MCF 10A (cell line): Measurements from ENCODE around the gene VAT1L. TPM values are rescaled to one million over a fixed set of nuclear protein-coding genes. Genes with fewer than 3 reads are reported as not detected.

Experiments used
- BruUV-seq: library from RNA; stranded (reverse); fragments of 400-500 nt; replicated peaks from 2 replicates; lab custom pipeline; 2021; lab: Mats Ljungman, UMichigan
- CTCF ChIA-PET: fragments of 300-600 bp; sonication (Branson Sonifier 250); formaldehyde crosslinking; extraction: SDS; loops from one replicate; lab custom pipeline; 2021; ENCODE audit warnings: antibody characterized with exemption, inconsistent platforms; lab: Yijun Ruan, JAX
- POLR2A ChIA-PET: fragments of 300-600, 350-650 bp; sonication (Branson Sonifier 250); formaldehyde crosslinking; extraction: SDS; loops from one replicate; lab custom pipeline; 2020; ENCODE audit warnings: antibody characterized with exemption, inconsistent platforms; lab: Yijun Ruan, JAX
- DNase-seq: peaks from one replicate; pipeline ENCODE4 v3.0.0-alpha.2; 2018; ENCODE audit not compliant: unreplicated experiment
- H3K27ac Mint-ChIP-seq: one replicate; pipeline ENCODE4 v1.8.0; 2022; ENCODE audit warnings: mild to moderate bottlenecking, low read depth, mixed read lengths; ENCODE audit not compliant: unreplicated experiment
- H3K27me3 Mint-ChIP-seq: one replicate; pipeline ENCODE4 v1.8.0; 2022; ENCODE audit warnings: mixed read lengths; ENCODE audit not compliant: insufficient read depth, unreplicated experiment
- H3K36me3 Mint-ChIP-seq: one replicate; pipeline ENCODE4 v1.8.0; 2022; ENCODE audit warnings: mild to moderate bottlenecking, moderate library complexity, mixed read lengths; ENCODE audit not compliant: insufficient read depth, unreplicated experiment
- H3K4me1 Mint-ChIP-seq: one replicate; pipeline ENCODE4 v1.8.0; 2022; ENCODE audit warnings: mixed read lengths; ENCODE audit not compliant: insufficient read depth, unreplicated experiment
- H3K4me3 Mint-ChIP-seq: one replicate; pipeline ENCODE4 v1.8.0; 2022; ENCODE audit warnings: mild to moderate bottlenecking, moderate library complexity, mixed read lengths; ENCODE audit not compliant: unreplicated experiment
- H3K9me3 Mint-ChIP-seq: one replicate; pipeline ENCODE4 v1.8.0; 2022; ENCODE audit warnings: mixed read lengths; ENCODE audit not compliant: unreplicated experiment
- CTCF ChIP-seq: fragments of 200-600 bp; IDR thresholded peaks from one replicate; pipeline ENCODE4 v1.8.0; 2022; ENCODE audit warnings: antibody characterized with exemption, mild to moderate bottlenecking; ENCODE audit not compliant: unreplicated experiment
- intact Hi-C: fragments of 100-400 bp; cut with micrococcal nuclease; formaldehyde crosslinking; loops from 2 replicates; pipeline ENCODE4 v1.14.1; 2022
- total RNA-seq: library from RNA; stranded (reverse); gene quantifications from 2 replicates; pipeline ENCODE4 v1.2.3, GENCODE V29; 2022

The VAT1L gene
- total RNA-seq, 1 experiment from 2014 or later = 1.1 TPM

GRCh38 chr16:78028018-78028417, 239.7 kb downstream of the VAT1L start:
- Mint-ChIP-seq H3K27ac (no peak overlapping the region), H3K27me3 (peaks cover 10% of the 10 kb centered on the region), H3K36me3 (no peaks in the 10 kb centered on the region), H3K4me1 (no peaks in the 10 kb centered on the region), H3K9me3 (no peaks in the 10 kb centered on the region), H3K4me3 (no peak overlapping the region)
- POLR2A ChIA-PET = no interaction called here
- intact Hi-C loops = no loop called here
- no peak for TF ChIP-seq CTCF
- BruUV-seq = no TSS peak
- no peak for DNase-seq
- CTCF ChIA-PET = interaction anchor here (0.5 to 1.5 kb wide), 4 partner anchors 23 to 352 kb away, joined by 3 to 4 read pairs (median 4); no protein-coding TSS in a partner anchor

Other genes with a start within 250 kb of the VAT1L start
- gene NUDT7, start 66.0 kb upstream of the VAT1L start, total RNA-seq = 5.1 and 6.7 TPM in 2 replicates
- gene CLEC3A, start 234.0 kb downstream of the VAT1L start, total RNA-seq = not detected in 2 replicates